ENCODE results near the gene AQP6.

Gene AQP6

GRCh38 chr12:49924628-49925246, 48.0 kb upstream of the AQP6 start:
- Histone ChIP-seq H3K9me3 (ENCODE audit: low read length) (no peaks in the 10 kb centered on the region), H3K4me1 (ENCODE audit: insufficient read depth, low read length, severe bottlenecking) (no peaks in the 10 kb centered on the region), H2AFZ (ENCODE audit: low read length) (no peak overlapping the region), H3K4me2 (ENCODE audit: low read length) (no peak overlapping the region), H3K36me3 (ENCODE audit: insufficient read depth, low read length) (no peaks in the 10 kb centered on the region), H3K4me3 (ENCODE audit: low read depth, low read length, poor library complexity, severe bottlenecking) (no peak overlapping the region), H4K20me1 (ENCODE audit: insufficient read depth, low read length) (no peaks in the 10 kb centered on the region), H3K27me3 (ENCODE audit: insufficient read depth, low read length) (peaks cover 6% of the 10 kb centered on the region), H3K9me2 (ENCODE audit: low read depth, low read length) (no peaks in the 10 kb centered on the region), H3K9ac (ENCODE audit: low read length) (no peak overlapping the region), H3K27ac (ENCODE audit: low read depth, low read length, poor library complexity, severe bottlenecking) (no peak overlapping the region), H3K79me2 (ENCODE audit: insufficient read depth, low read length) (no peaks in the 10 kb centered on the region), H3F3A (ENCODE audit: insufficient read depth, low read length) (no peaks in the 10 kb centered on the region)
- no peak for TF ChIP-seq EZH2 (IDR thresholded peaks at IDR 0.05; ENCODE audit: borderline replicate concordance, low read length)
- TF ChIP-seq CTCF (IDR thresholded peaks at IDR 0.05; ENCODE audit: low read length) = no peak

GRCh38 chr12:49925433-49926204, 47.1 kb upstream of the AQP6 start:
- no peaks in the 10 kb centered on the region for H3K4me1 ChIP-seq (ENCODE audit: insufficient read depth, low read length, severe bottlenecking)
- no peaks in the 10 kb centered on the region for H3K79me2 ChIP-seq (ENCODE audit: insufficient read depth, low read length)
- TF ChIP-seq CTCF (IDR thresholded peaks at IDR 0.05; ENCODE audit: low read length) = no peak
- no peak for TF ChIP-seq EZH2 (IDR thresholded peaks at IDR 0.05; ENCODE audit: borderline replicate concordance, low read length)
- no peaks in the 10 kb centered on the region for H3K9me3 ChIP-seq (ENCODE audit: low read length)
- H4K20me1 ChIP-seq (ENCODE audit: insufficient read depth, low read length) = no peaks in the 10 kb centered on the region
- H3K27ac ChIP-seq (ENCODE audit: low read depth, low read length, poor library complexity, severe bottlenecking) = no peak overlapping the region
- H3K4me2 ChIP-seq (ENCODE audit: low read length) = no peak overlapping the region
- no peak overlapping the region for H2AFZ ChIP-seq (ENCODE audit: low read length)
- no peaks in the 10 kb centered on the region for H3K9me2 ChIP-seq (ENCODE audit: low read depth, low read length)
- no peak overlapping the region for H3K9ac ChIP-seq (ENCODE audit: low read length)
- H3F3A ChIP-seq (ENCODE audit: insufficient read depth, low read length) = no peaks in the 10 kb centered on the region
- H3K36me3 ChIP-seq (ENCODE audit: insufficient read depth, low read length) = no peaks in the 10 kb centered on the region
- no peak overlapping the region for H3K4me3 ChIP-seq (ENCODE audit: low read depth, low read length, poor library complexity, severe bottlenecking)
- H3K27me3 ChIP-seq (ENCODE audit: insufficient read depth, low read length) = peaks cover 10% of the 10 kb centered on the region

- H3K4me1 ChIP-seq (ENCODE audit: insufficient read depth, low read length, severe bottlenecking) = no peaks in the 10 kb centered on the region
- no peaks in the 10 kb centered on the region for H3F3A ChIP-seq (ENCODE audit: insufficient read depth, low read length)
- H3K4me3 ChIP-seq (ENCODE audit: low read depth, low read length, poor library complexity, severe bottlenecking) = no peak overlapping the region
- no peaks in the 10 kb centered on the region for H3K36me3 ChIP-seq (ENCODE audit: insufficient read depth, low read length)
- no peak overlapping the region for H3K9ac ChIP-seq (ENCODE audit: low read length)
- H3K4me2 ChIP-seq (ENCODE audit: low read length) = no peak overlapping the region
- no peaks in the 10 kb centered on the region for H3K79me2 ChIP-seq (ENCODE audit: insufficient read depth, low read length)
- TF ChIP-seq EZH2 (IDR thresholded peaks at IDR 0.05; ENCODE audit: borderline replicate concordance, low read length) = no peak
- TF ChIP-seq CTCF (IDR thresholded peaks at IDR 0.05; ENCODE audit: low read length) = no peak
- peaks cover 7% of the 10 kb centered on the region for H3K27me3 ChIP-seq (ENCODE audit: insufficient read depth, low read length)
- H3K27ac ChIP-seq (ENCODE audit: low read depth, low read length, poor library complexity, severe bottlenecking) = no peak overlapping the region
- no peak overlapping the region for H2AFZ ChIP-seq (ENCODE audit: low read length)
- H4K20me1 ChIP-seq (ENCODE audit: insufficient read depth, low read length) = no peaks in the 10 kb centered on the region
- no peaks in the 10 kb centered on the region for H3K9me3 ChIP-seq (ENCODE audit: low read length)
- no peaks in the 10 kb centered on the region for H3K9me2 ChIP-seq (ENCODE audit: low read depth, low read length)
Observed at GRCh38 chr12:49928471-49928870, 44.3 kb upstream of the AQP6 start.

Measured in OCI-LY1 (cell line).